ELF-1 (cell line): ENCODE results near the gene ACSS2.
A peak's percentile ranks its signal among the peaks of the same experiment; 100 is the strongest.

ENCODE experiments used
- DNase-seq: peaks from one replicate; pipeline ENCODE4 v3.0.0-alpha.2; 2016; ENCODE audit warnings: low read depth, low spot score

ACSS2 gene

DNA sequence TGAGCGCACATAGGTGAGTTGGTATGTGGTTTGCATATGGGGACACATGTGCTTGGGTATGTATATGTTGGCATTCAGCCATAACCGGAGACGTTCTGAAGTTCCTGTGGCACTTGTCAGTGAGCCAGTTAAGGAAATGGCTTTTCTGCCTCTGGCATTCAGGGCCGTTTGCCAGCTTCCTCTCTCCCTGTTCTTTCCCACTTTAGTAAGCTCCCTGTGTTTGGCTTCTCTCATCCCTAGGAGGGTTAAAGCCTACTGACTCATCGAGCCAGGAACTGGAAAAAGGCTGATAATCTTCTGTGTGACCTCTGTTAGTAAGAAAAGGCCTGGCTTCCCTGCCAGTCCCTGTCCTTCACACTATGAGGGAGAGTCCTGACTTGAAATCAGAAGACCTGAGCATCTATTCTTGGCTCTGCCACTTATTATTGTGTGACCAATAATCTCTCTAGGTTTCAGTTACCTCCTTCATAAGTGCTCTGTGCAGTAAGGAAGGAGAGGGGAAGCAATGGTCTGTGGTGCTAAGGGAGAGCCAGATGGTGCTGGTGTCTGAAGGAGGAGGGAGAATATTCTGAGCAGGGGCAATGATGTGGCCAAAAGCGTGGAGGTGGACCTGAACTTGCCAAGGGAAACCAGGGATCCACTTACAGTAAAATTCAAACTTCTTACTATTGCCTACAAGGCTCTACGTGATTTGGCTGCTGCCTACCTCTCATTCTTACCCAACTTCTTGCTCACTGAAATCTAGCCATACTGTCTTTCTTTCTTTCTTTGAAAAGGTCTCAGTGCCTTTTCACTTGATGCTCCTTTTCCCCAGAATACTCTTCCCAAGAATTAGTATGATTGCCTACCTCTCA is 31.4 kb downstream of the ACSS2 start:
- DNase-seq, result peak; percentile 25

- no peak for DNase-seq
These were observed 38.7 kb downstream of the ACSS2 start for GRCh38 chr20:34915131-34915530.

DNA sequence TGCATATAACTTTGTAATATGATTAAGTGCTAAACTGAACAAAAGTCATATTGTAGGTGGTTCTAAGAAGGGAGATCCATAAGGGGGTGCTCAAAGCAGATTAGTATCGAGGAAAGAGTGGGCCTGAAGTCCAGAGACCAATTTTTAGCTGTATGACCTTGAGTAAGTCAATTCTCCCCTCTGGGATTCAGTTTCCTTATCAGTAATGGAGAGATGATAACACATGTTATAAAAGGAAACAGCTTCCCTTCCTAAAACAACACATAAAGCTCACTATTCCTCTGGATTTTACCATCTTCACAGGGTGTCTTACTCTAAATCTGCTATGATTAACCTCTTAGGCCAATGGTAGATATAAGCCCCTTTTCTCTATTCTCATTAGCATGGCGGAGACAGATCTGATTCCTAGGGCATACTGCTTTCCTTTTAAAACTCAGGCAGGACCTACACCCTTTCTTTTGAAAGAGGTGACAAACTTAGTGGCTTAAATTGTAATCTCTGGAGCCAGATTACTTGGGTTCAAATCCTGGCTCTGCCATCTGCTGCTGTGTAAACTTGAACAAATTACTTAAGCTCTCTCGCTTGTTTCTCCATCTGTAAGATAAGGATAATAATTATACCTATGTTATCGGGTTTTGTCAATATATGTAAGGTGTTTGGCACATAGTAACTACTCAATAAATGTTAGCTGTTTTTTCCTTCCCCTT is 39.5 kb downstream of the ACSS2 start:
- DNase-seq, result no peak

- DNase-seq, result no peak
These were observed 40.5 kb downstream of the ACSS2 start for GRCh38 chr20:34916774-34917354.

GRCh38 chr20:34920055-34920454 is 43.6 kb downstream of the ACSS2 start:
- DNase-seq, result no peak

GRCh38 chr20:34921436-34921835 is 45.0 kb downstream of the ACSS2 start:
- no peak for DNase-seq

- DNase-seq, result no peak
These were observed 46.4 kb downstream of the ACSS2 start for GRCh38 chr20:34922654-34923381.

- no peak for DNase-seq
These were observed 47.0 kb downstream of the ACSS2 start for GRCh38 chr20:34923414-34923813.

DNA sequence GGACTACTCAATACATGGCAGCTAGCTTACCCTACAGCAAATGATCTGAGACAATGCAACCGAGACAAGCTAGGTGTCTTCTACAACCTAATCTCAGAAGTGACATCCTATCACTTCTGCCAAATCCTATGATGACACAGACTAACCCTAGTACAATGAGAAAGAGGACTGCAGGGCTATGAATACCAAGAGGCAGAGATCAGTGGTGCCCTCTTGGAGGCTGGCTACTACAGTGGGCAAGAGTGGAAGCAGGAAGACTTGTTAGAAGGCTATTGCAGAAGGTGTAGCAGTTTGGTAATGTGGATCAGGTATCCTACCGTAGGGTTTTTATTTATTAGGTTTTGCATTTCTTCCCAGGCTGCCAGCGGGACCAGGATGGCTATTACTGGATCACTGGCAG is 48.9 kb downstream of the ACSS2 start:
- no peak for DNase-seq

GRCh38 chr20:34925981-34926380 is 49.6 kb downstream of the ACSS2 start:
- no peak for DNase-seq

- DNase-seq, result no peak
These were observed 50.2 kb downstream of the ACSS2 start for GRCh38 chr20:34926581-34926980.

DNA sequence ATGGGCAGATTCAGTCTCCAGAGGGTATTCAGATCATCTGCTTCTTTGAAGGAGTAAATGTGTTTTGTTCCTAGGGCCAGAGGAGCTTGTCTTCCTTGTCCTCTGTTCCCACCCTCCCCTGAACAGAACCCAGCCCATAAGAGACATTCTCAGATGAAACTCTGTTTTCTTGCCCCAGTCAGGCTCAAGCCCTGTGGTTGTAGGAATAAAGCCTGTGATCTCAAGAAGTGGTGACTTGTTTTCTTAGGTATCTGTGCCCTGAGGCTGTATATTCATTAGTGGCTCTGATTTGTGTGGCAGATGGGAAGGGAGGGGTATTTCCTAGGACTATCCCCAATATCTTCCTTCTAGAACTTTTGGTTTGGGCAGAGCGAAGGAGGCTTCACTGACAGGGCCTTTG is 51.3 kb downstream of the ACSS2 start:
- DNase-seq, result peak; percentile 23

GRCh38 chr20:34928411-34928810 is 52.0 kb downstream of the ACSS2 start:
- DNase-seq, result no peak

- DNase-seq, result no peak
These were observed 55.4 kb downstream of the ACSS2 start for GRCh38 chr20:34931771-34932170.

GRCh38 chr20:34938466-34939163 is 62.2 kb downstream of the ACSS2 start:
- DNase-seq, result no peak

DNA sequence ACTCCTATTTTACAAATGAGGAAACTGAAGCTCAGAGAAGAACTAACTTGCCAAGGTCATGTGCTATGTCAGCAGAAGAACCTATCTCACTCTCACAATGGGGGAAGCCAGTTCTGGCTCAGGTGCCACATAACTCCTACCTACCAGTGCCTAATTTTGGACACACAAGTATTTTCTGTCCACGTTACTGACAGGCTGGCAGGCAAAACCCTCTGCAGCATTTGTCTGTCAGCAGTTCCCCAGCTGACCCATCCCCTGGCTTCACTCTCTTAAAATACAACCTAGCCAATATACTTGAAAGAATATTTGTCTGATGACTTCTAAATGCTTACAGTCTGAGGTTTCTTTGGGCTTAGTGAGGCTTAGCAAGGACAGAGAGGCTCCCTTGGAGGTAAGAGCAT is 63.7 kb downstream of the ACSS2 start:
- no peak for DNase-seq

- DNase-seq, result no peak
These were observed 64.8 kb downstream of the ACSS2 start for GRCh38 chr20:34941226-34941625.

GRCh38 chr20:34942301-34942700 is 65.9 kb downstream of the ACSS2 start:
- no peak for DNase-seq

- DNase-seq, result no peak
These were observed 67.6 kb downstream of the ACSS2 start for GRCh38 chr20:34943808-34944567.

- no peak for DNase-seq
These were observed 69.1 kb downstream of the ACSS2 start for GRCh38 chr20:34945315-34946077.
